PFSK-1 (cell line): ENCODE measurements around the gene RAB40AL. TPM values are rescaled to one million over a fixed set of nuclear protein-coding genes. Genes with fewer than 3 reads are reported as not detected.
"Not testable (repeated sequence)": the region's sequence is repeated elsewhere in the genome, so short reads cannot be mapped to it uniquely, and the experiment has no call there.

Experiments
- FOXP2 ChIP-seq: optimal IDR thresholded peaks from 2 replicates; pipeline ENCODE3; 2011; ENCODE audit warnings: borderline replicate concordance, control low read depth, inconsistent platforms; ENCODE audit not compliant: insufficient read depth; ENCODE audit errors: extremely low read length, extremely low read depth
- POLR2AphosphoS5 ChIP-seq: IDR thresholded peaks from 2 replicates; pipeline ENCODE4 v1.6.1; 2012; ENCODE audit warnings: low read depth, mild to moderate bottlenecking, control low read depth, low read length, moderate library complexity
- REST ChIP-seq, 2 experiments: IDR thresholded peaks; 2 replicates each; pipeline versions ENCODE4 v1.6.1 to v1.8.0; 2011 to 2012; ENCODE audit warnings: low read depth in 2 of 2, low read length in 2 of 2, control low read depth in 1 of 2, inconsistent platforms in 1 of 2, mild to moderate bottlenecking in 1 of 2, moderate library complexity in 1 of 2; ENCODE audit not compliant: insufficient read depth in 1 of 2
- SIN3A ChIP-seq: IDR thresholded peaks from 2 replicates; pipeline ENCODE4 v1.6.1; 2012; ENCODE audit warnings: mild to moderate bottlenecking, low read length, moderate library complexity, borderline replicate concordance; ENCODE audit not compliant: insufficient read depth
- TAF1 ChIP-seq: IDR thresholded peaks from 2 replicates; pipeline ENCODE4 v1.6.1; 2012; ENCODE audit warnings: low read length, control low read depth, borderline replicate concordance; ENCODE audit not compliant: insufficient read depth
- polyA plus RNA-seq: library from polyadenylated mRNA; unstranded; fragments of >200 nt; gene quantifications from one replicate; pipeline ENCODE4 v1.2.1, GENCODE V29; 2012; ENCODE audit warnings: low read depth, missing spikeins; ENCODE audit not compliant: insufficient read length

RAB40AL gene, protein sequence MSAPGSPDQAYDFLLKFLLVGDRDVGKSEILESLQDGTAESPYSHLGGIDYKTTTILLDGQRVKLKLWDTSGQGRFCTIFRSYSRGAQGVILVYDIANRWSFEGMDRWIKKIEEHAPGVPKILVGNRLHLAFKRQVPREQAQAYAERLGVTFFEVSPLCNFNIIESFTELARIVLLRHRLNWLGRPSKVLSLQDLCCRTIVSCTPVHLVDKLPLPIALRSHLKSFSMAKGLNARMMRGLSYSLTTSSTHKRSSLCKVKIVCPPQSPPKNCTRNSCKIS
- polyA plus RNA-seq, result not detected

DNA sequence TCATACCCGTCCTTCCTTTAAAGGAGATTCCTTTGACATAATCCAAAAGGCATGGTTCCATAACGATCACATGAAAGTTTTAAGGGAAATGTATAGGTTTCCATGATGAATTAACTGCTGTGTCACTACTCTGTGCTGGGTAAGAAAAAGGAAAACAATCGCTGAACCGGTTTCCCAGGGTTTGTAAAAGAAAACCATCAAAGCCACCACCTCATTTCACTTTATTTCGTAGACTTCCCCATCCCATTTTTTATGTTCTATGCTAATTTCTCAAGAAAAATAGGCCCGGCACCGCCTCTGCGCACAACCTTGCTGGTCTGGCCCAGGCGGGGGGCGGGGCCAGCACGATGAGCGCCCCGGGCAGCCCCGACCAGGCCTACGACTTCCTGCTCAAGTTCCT, at the start of gene RAB40AL:
Gene RAB40AL (plus strand): TSS at position 301 of the 400 bp plus-strand sequence. CDS start 47 bp downstream, at position 348.
- not testable (repeated sequence) for TF ChIP-seq REST (IDR thresholded peaks at IDR 0.05; ENCODE audit: insufficient read depth in 1 of 2, low read depth in 2 of 2, low read length in 2 of 2); FOXP2; SIN3A

GRCh38 chrX:102887687-102888086, 49.4 kb upstream of the RAB40AL start:
- TF ChIP-seq SIN3A (no peak), REST (IDR thresholded peaks at IDR 0.05; ENCODE audit: insufficient read depth in 1 of 2, low read depth in 2 of 2, low read length in 2 of 2) (no peak), TAF1 (no peak), FOXP2 (no peak), POLR2AphosphoS5 (no peak)

DNA sequence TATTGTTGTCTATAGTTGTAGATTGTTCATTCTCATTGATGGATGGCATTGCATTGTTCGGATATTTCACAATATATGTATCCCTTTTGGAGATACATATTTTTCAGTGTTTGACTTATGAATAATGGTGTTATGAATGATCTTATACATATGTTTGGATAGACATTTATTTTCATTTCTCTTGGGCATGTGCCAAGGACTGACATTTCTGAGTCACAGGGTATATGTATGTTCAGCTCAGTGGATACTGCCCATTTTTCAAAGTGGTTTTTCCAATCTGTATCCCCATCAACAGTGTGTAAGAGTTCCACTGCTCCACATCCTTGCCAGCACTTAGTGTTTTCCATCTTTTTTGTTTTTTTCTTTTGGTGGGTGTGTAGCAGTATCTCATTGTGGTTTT, 45.0 kb upstream of the RAB40AL start:
- TF ChIP-seq SIN3A, result no peak
- TF ChIP-seq REST (IDR thresholded peaks at IDR 0.05; ENCODE audit: insufficient read depth in 1 of 2, low read depth in 2 of 2, low read length in 2 of 2), result no peak
- TF ChIP-seq FOXP2, result no peak
- no peak for TF ChIP-seq TAF1
- TF ChIP-seq POLR2AphosphoS5, result no peak

DNA sequence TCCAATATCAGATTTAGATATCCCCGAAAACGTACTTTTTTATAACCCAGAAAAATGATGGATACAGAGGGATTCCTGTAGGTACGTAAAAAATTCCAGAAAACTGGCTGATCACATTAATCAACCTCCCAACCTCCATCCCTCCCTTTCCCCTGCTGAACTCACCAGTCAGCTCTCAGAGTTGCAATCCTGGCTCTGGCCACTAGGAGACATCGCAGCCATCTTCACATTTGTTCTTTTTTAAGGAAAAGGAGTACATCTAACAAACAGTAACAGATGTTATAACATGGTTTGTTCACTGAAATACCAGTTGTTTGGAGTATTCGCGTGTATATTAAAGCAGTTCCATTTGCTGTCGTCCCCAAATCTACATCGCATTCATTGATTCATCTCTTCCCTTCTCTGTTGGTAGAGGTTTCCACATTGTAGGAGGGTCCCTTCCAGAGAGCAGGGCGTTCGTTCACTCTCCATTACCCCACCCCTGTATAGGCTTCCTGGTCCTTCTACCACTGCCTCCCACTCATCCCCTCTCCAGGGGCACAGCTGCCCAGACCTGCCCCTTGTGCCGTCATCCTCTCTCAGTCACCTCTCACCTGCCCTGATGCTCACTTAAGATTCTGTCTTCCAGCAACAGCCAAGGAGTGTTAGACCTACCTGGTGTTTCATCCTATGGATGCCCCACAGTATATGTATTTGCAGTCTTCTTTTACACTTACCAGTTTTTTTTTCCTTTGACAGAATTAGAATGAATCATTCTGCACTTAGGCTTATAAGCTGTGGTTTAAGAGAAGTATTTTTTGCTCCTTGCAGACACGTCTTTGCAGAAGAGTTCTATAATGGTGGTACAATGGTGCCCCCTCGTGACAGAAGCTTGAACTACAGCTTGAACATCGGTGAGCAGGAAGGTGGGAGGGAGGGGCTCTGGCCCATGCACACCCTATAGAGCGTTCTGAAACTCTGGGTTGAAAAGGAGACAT, 36.8 kb upstream of the RAB40AL start:
- TF ChIP-seq FOXP2, result no peak
- TF ChIP-seq REST (IDR thresholded peaks at IDR 0.05; ENCODE audit: insufficient read depth in 1 of 2, low read depth in 2 of 2, low read length in 2 of 2), result no peak
- no peak for TF ChIP-seq POLR2AphosphoS5
- TF ChIP-seq TAF1, result no peak
- no peak for TF ChIP-seq SIN3A
